A549 (cell line): ENCODE measurements around the gene SKIL. TPM values are rescaled to one million over a fixed set of nuclear protein-coding genes. Genes with fewer than 3 reads are reported as not detected.

Experiments
- ATAC-seq, 2 experiments: fragments of 200-7000 bp in 1 of 2; fragments of >200 bp in 1 of 2; cut with Nextera tagmentation in 1 of 2; cut with Tn5 transposase in 1 of 2; 3 replicates each; pipeline versions ENCODE4 v1.8.0 to v1.9.1; 2018 to 2020; ENCODE audit warnings: mild to moderate bottlenecking in 1 of 2, moderate library complexity in 1 of 2
- CTCF ChIA-PET: fragments of 300-600 bp; sonication (Branson Sonifier 250); formaldehyde crosslinking; extraction: SDS; loops from one replicate; lab custom pipeline; 2021; ENCODE audit warnings: antibody characterized with exemption, inconsistent platforms; lab: Yijun Ruan, JAX
- POLR2A ChIA-PET: fragments of 350-600 bp; formaldehyde crosslinking; extraction: SDS; loops from one replicate; lab custom pipeline; 2021; ENCODE audit warnings: antibody characterized with exemption, inconsistent platforms; lab: Yijun Ruan, JAX
- DNase-seq, 2 experiments: peaks; one replicate each; pipeline versions ENCODE4 v3.0.0 to v3.0.0-alpha.2; 2011 to 2016; ENCODE audit warnings: low read depth in 1 of 2, low spot score in 1 of 2
- FAIRE-seq: peaks from 2 replicates; lab custom pipeline; 2011; peaks lifted over from hg19 to GRCh38; lab: Jason Lieb, UNC
- H3K27ac ChIP-seq, 2 experiments: fragments of >200 bp; sonication (Bioruptor Twin); formaldehyde crosslinking; 3 replicates each; pipeline ENCODE4 v1.5.1; 2016 to 2017
- H3K4me1 ChIP-seq: fragments of >200 bp; sonication (Bioruptor Twin); formaldehyde crosslinking; 3 replicates; pipeline ENCODE4 v1.6.1; 2016
- H3K4me2 ChIP-seq: fragments of >200 bp; sonication (Bioruptor Twin); formaldehyde crosslinking; 3 replicates; pipeline ENCODE4 v1.6.1; 2016
- H3K4me3 ChIP-seq: fragments of >200 bp; sonication (Bioruptor Twin); formaldehyde crosslinking; 3 replicates; pipeline ENCODE4 v1.5.1; 2016
- H3K9me3 ChIP-seq: fragments of >200 bp; sonication (Bioruptor Twin); formaldehyde crosslinking; 3 replicates; pipeline ENCODE4 v1.6.1; 2016
- FOSB ChIP-seq: fragments of 250-450 bp; sonication (Bioruptor Pico); IDR thresholded peaks from 2 replicates; pipeline ENCODE4 v1.5.0; 2020; ENCODE audit warnings: mild to moderate bottlenecking, moderate library complexity
- FOSL2 ChIP-seq, 2 experiments: fragments of 450-650 bp in 1 of 2; fragments of >200 bp in 1 of 2; sonication (Bioruptor Twin) in 1 of 2; formaldehyde crosslinking; IDR thresholded peaks; 2 replicates each; pipeline versions ENCODE4 v1.5.0 to v1.6.1; 2016 to 2020; ENCODE audit warnings: mild to moderate bottlenecking in 1 of 2, moderate library complexity in 1 of 2
- FOXS1 ChIP-seq: fragments of 250-450 bp; sonication (Bioruptor Pico); IDR thresholded peaks from 2 replicates; pipeline ENCODE4 v1.5.0; 2020; ENCODE audit warnings: mild to moderate bottlenecking, moderate library complexity
- GATA3 ChIP-seq: IDR thresholded peaks from 2 replicates; pipeline ENCODE4 v1.6.1; 2012; ENCODE audit warnings: borderline replicate concordance
- HOXB5 ChIP-seq: fragments of 250-450 bp; sonication (Bioruptor Pico); IDR thresholded peaks from 2 replicates; pipeline ENCODE4 v1.5.0; 2020; ENCODE audit warnings: mild to moderate bottlenecking, moderate library complexity
- MAZ ChIP-seq: fragments of 150-350 bp; IDR thresholded peaks from 2 replicates; pipeline ENCODE4 v1.6.1; 2014; ENCODE audit warnings: antibody characterized with exemption, low read depth, low read length, borderline replicate concordance
- NFE2L2 ChIP-seq: fragments of 150-350 bp; conservative IDR thresholded peaks from 2 replicates; pipeline ENCODE4 v1.6.1; 2014; ENCODE audit warnings: low read length
- RARB ChIP-seq: fragments of 250-450 bp; sonication (Bioruptor Pico); IDR thresholded peaks from 2 replicates; pipeline ENCODE4 v1.8.0; 2021; ENCODE audit warnings: mild to moderate bottlenecking, moderate library complexity
- RCOR1 ChIP-seq: fragments of 150-350 bp; IDR thresholded peaks from 2 replicates; pipeline ENCODE4 v1.6.1; 2014; ENCODE audit warnings: antibody characterized with exemption, low read length, low read depth
- RFX5 ChIP-seq: fragments of 450-650 bp; IDR thresholded peaks from 2 replicates; pipeline ENCODE4 v1.7.1; 2014; ENCODE audit warnings: antibody characterized with exemption, mild to moderate bottlenecking, moderate library complexity
- SMC3 ChIP-seq: fragments of >200 bp; sonication (Bioruptor Twin); formaldehyde crosslinking; IDR thresholded peaks from 3 replicates; pipeline ENCODE4 v1.6.1; 2018; ENCODE audit warnings: inconsistent platforms
- SREBF2 ChIP-seq: fragments of 450-650 bp; IDR thresholded peaks from 2 replicates; pipeline ENCODE4 v1.6.1; 2014; ENCODE audit warnings: mild to moderate bottlenecking, moderate library complexity
- TFCP2L1 ChIP-seq: fragments of 250-450 bp; sonication (Bioruptor Pico); IDR thresholded peaks from 2 replicates; pipeline ENCODE4 v1.5.0; 2021; ENCODE audit warnings: mild to moderate bottlenecking
- ZNF302 ChIP-seq: fragments of 250-450 bp; sonication (Bioruptor Pico); IDR thresholded peaks from 2 replicates; pipeline ENCODE4 v1.9.0; 2021; ENCODE audit warnings: inconsistent platforms, mild to moderate bottlenecking, moderate library complexity
- ZSCAN20 ChIP-seq: fragments of 250-450 bp; sonication (Bioruptor Pico); IDR thresholded peaks from 2 replicates; pipeline ENCODE4 v1.8.0; 2022; ENCODE audit warnings: mild to moderate bottlenecking, moderate library complexity
- WGBS: methylation state at CpG from one replicate; pipeline ENCODE4 v1.1.6; 2017; ENCODE audit errors: missing lambda C conversion rate; 5-methylcytosine and 5-hydroxymethylcytosine counted together
- polyA plus RNA-seq, 4 experiments: library from polyadenylated mRNA; depleted of rRNA in 3 of 4; stranded (reverse); fragments of >200 nt; fragmentation: RNase III in 1 of 4; extraction: RNeasy Plus Mini Kit Qiagen cat#74134 plus additional on column Dnase treatment in 1 of 4; gene quantifications; 2 replicates in 3 of 4; 3 replicates in 1 of 4; pipeline ENCODE4 v1.2.3, GENCODE V29; 2011 to 2017
- TF ChIP-seq, protein P1 (sequence below): fragments of 150-350 bp; IDR thresholded peaks from 2 replicates; pipeline ENCODE4 v1.6.1; 2014; ENCODE audit warnings: low read depth, mild to moderate bottlenecking, low read length
- TF ChIP-seq, protein P2 (sequence below): fragments of >200 bp; sonication (Bioruptor Twin); formaldehyde crosslinking; IDR thresholded peaks from 2 replicates; pipeline ENCODE4 v1.6.1; 2016
- TF ChIP-seq, protein P3 (sequence below): fragments of >200 bp; sonication (Bioruptor Twin); formaldehyde crosslinking; IDR thresholded peaks from 3 replicates; pipeline ENCODE4 v1.5.1; 2016
- TF ChIP-seq, protein P4 (sequence below): fragments of 450-650 bp; IDR thresholded peaks from 2 replicates; pipeline ENCODE4 v1.6.1; 2014; ENCODE audit warnings: antibody characterized with exemption
- TF ChIP-seq, protein P5 (sequence below): fragments of 200-600 bp; sonication (generic); IDR thresholded peaks from 2 replicates; pipeline ENCODE4 v1.6.1; 2016; ENCODE audit warnings: antibody characterized with exemption, mild to moderate bottlenecking, moderate library complexity

The SKIL gene
- polyA plus RNA-seq, 2 of the 4 experiments (the other 2 are of a cell fraction) = 39.6 to 64.2 TPM

DNA sequence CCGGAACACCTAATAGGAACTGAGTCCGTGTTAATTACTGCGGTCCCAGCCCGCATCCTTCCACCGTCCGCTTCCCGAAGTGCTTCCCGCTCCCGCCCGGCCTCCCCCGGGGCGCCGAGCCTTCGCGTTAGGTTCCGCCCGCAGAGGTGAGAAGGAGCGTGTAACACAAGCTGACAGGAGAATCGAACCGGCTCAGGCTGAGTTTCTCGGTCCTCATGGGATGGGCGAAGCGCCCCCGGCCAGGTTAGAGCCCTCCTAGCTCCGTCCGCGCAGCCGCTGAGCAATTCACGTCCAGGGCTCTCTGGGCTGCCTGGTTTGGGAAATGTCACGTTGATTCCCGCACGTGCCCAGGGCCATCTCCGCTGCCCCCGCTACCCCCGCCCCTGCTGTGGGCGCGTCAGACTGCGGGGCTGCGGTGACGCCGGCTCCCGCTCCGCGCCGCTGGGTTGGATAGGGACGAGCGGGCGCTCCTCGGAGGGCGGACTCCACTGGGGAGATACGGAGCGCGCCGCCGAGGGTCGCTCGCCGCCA lies 62.1 kb downstream of the SKIL start:
- Histone ChIP-seq H3K4me2 (no peak overlapping the region), H3K9me3 (no peaks in the 10 kb centered on the region), H3K4me1 (no peaks in the 10 kb centered on the region), H3K4me3 (no peak overlapping the region), H3K27ac (no peak overlapping the region)
- ChIA-PET POLR2A (no interaction called here), CTCF (interaction anchor here (10.5 kb wide), 1 partner anchor 393 kb away, joined by 277 read pairs; no protein-coding TSS in a partner anchor)
- no peak for DNase-seq
- no peak for ATAC-seq
- 93% methylated on average over 58 of the region's 58 CpGs for whole genome bisulfite sequencing
- TF ChIP-seq ZSCAN20 (CRISPR knock-in tag) = no peak
- no peak for TF ChIP-seq GATA3
- TF ChIP-seq, protein P1, sequence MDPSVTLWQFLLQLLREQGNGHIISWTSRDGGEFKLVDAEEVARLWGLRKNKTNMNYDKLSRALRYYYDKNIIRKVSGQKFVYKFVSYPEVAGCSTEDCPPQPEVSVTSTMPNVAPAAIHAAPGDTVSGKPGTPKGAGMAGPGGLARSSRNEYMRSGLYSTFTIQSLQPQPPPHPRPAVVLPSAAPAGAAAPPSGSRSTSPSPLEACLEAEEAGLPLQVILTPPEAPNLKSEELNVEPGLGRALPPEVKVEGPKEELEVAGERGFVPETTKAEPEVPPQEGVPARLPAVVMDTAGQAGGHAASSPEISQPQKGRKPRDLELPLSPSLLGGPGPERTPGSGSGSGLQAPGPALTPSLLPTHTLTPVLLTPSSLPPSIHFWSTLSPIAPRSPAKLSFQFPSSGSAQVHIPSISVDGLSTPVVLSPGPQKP = no peak
- TF ChIP-seq SREBF2 = no peak
- no peak for TF ChIP-seq RCOR1
- TF ChIP-seq TFCP2L1 (CRISPR knock-in tag) = no peak
- no peak for TF ChIP-seq NFE2L2
- TF ChIP-seq SMC3 = no peak
- no peak for TF ChIP-seq FOSB (CRISPR knock-in tag)
- TF ChIP-seq RFX5 = no peak
- no peak for TF ChIP-seq RARB (CRISPR knock-in tag)
- TF ChIP-seq HOXB5 (CRISPR knock-in tag) = no peak
- TF ChIP-seq, protein P2, sequence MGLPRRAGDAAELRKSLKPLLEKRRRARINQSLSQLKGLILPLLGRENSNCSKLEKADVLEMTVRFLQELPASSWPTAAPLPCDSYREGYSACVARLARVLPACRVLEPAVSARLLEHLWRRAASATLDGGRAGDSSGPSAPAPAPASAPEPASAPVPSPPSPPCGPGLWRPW = no peak
- no peak for TF ChIP-seq FOSL2 (IDR thresholded peaks at IDR 0.05)
- no peak for TF ChIP-seq FOSL2 (CRISPR knock-in tag; IDR thresholded peaks at IDR 0.05)
- TF ChIP-seq, protein P3, sequence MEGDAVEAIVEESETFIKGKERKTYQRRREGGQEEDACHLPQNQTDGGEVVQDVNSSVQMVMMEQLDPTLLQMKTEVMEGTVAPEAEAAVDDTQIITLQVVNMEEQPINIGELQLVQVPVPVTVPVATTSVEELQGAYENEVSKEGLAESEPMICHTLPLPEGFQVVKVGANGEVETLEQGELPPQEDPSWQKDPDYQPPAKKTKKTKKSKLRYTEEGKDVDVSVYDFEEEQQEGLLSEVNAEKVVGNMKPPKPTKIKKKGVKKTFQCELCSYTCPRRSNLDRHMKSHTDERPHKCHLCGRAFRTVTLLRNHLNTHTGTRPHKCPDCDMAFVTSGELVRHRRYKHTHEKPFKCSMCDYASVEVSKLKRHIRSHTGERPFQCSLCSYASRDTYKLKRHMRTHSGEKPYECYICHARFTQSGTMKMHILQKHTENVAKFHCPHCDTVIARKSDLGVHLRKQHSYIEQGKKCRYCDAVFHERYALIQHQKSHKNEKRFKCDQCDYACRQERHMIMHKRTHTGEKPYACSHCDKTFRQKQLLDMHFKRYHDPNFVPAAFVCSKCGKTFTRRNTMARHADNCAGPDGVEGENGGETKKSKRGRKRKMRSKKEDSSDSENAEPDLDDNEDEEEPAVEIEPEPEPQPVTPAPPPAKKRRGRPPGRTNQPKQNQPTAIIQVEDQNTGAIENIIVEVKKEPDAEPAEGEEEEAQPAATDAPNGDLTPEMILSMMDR = no peak
- TF ChIP-seq FOXS1 (CRISPR knock-in tag) = no peak
- TF ChIP-seq, protein P4, sequence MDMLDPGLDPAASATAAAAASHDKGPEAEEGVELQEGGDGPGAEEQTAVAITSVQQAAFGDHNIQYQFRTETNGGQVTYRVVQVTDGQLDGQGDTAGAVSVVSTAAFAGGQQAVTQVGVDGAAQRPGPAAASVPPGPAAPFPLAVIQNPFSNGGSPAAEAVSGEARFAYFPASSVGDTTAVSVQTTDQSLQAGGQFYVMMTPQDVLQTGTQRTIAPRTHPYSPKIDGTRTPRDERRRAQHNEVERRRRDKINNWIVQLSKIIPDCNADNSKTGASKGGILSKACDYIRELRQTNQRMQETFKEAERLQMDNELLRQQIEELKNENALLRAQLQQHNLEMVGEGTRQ = no peak
- no peak for TF ChIP-seq MAZ
- FAIRE-seq = no peak

DNA sequence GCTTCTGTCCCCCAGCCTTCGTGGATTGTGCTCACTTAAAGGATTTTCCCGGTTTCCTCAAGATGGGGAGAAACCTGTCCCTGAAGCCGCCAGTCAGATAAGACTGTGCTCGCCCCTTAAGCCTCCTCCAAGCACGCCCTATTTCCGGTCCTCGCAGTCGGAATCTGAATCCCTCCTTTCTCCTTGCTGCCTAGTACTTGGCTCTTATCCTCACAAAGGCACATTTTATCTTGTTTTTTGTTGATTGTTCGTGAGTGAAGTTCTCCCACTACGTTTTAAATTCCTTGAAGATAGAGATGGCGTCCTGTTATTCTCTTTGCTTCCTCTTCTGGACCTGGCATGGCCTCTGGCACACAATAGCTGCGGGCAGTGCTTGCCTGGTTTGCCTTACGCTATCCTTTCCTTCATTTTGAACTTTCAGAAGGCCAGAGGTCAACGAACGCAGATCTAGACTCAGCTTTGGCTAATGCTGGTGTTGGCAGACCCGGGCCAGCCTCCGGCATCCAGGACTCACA lies 62.8 kb downstream of the SKIL start:
- FAIRE-seq = no peak
- no peak for ATAC-seq
- H3K4me1 ChIP-seq = no peaks in the 10 kb centered on the region
- no peak overlapping the region for H3K4me3 ChIP-seq
- H3K4me2 ChIP-seq = no peak overlapping the region
- POLR2A ChIA-PET = no interaction called here
- TF ChIP-seq, protein P5, sequence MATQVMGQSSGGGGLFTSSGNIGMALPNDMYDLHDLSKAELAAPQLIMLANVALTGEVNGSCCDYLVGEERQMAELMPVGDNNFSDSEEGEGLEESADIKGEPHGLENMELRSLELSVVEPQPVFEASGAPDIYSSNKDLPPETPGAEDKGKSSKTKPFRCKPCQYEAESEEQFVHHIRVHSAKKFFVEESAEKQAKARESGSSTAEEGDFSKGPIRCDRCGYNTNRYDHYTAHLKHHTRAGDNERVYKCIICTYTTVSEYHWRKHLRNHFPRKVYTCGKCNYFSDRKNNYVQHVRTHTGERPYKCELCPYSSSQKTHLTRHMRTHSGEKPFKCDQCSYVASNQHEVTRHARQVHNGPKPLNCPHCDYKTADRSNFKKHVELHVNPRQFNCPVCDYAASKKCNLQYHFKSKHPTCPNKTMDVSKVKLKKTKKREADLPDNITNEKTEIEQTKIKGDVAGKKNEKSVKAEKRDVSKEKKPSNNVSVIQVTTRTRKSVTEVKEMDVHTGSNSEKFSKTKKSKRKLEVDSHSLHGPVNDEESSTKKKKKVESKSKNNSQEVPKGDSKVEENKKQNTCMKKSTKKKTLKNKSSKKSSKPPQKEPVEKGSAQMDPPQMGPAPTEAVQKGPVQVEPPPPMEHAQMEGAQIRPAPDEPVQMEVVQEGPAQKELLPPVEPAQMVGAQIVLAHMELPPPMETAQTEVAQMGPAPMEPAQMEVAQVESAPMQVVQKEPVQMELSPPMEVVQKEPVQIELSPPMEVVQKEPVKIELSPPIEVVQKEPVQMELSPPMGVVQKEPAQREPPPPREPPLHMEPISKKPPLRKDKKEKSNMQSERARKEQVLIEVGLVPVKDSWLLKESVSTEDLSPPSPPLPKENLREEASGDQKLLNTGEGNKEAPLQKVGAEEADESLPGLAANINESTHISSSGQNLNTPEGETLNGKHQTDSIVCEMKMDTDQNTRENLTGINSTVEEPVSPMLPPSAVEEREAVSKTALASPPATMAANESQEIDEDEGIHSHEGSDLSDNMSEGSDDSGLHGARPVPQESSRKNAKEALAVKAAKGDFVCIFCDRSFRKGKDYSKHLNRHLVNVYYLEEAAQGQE = no peak
- no peak for TF ChIP-seq ZNF302 (CRISPR knock-in tag)
- TF ChIP-seq, all 56 proteins: peak for 0
- Histone ChIP-seq H3K27ac (no peak overlapping the region), H3K9me3 (no peaks in the 10 kb centered on the region)
- 88% methylated on average over 17 of the region's 17 CpGs for WGBS
- CTCF ChIA-PET = interaction anchor here (1.1 kb wide), 1 partner anchor 392 kb away, joined by 5 read pairs; no protein-coding TSS in a partner anchor
- no peak for DNase-seq
